ENCODE results near the gene RPL10.

The RPL10 gene

DNA sequence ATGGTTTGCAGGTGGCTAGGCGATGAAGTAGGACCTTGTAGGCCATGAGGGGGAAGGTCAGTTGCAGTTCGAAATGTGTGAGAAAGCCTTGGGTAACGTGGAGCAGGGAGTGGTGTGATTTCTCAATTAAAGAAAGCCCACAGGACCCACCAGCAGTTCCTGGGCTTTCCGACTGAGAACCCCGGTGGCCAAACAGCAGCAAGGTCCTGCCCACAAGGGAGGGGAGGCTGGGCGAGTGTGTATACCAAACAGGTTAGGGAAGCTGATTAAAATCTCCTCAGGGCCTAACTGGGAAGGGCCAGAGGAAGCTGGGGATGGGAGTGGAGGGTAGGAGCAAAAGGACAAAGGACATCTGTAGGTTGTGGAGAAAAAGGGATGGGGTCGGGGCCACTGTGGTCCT, 32.7 kb downstream of the RPL10 start:
- no peak for DNase-seq (ENCODE audit: low read depth)

DNA sequence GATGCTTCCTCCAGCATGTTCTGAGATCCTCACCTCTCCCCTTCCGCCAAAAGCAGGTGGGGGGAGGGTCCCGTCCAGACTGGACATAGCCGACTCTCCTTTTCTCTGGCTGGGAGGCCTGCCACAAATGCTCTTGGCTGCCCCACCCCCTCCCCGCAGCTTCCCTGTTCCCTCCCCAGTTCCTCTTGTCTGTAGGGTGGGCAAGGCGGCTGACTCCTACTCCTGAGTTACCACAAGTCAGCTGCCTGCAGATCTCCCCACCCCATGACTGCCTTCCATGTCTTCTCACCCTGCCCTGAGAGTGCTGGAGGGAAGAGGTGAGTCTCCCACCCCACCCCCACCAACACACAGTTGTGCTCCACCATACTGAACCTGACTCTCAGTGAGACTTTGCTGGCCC, 33.2 kb downstream of the RPL10 start:
- DNase-seq (ENCODE audit: low read depth): no peak

DNA sequence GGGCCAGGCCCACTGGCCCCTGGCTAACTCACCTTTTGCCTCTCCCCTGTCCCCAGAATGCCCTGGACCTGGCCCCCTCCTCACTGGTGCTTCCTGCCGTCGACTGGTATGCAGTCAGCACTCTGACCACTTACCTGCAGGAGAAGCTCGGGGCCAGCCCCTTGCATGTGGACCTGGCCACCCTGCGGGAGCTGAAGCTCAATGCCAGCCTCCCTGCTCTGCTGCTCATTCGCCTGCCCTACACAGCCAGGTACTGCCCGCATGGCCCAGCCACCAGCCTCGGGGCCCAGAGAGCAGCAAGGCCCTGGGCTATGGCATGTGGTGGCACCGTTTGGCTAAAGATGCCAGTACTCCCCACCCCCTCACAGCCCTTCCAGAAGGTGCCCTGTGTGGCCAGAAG, 34.0 kb downstream of the RPL10 start:
- no peak for DNase-seq (ENCODE audit: low read depth)

DNA sequence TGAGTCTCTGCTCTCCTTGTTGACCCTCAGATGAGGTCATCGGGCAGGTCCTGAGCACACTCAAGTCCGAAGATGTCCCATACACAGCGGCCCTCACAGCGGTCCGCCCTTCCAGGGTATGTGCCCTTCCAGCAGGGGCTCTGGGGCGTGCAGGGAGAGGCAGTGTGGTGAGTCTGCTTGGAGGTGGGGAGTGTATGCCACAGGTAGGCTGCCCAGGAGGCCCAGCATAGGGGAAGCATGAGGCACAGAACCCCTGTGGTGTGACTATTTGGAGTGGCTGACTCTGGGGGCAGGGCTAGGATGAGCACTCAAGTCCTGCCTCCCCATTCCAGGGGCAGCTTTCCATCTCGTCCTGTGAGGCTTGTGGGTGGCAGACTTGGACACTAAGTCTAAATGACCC, 35.4 kb downstream of the RPL10 start:
- DNase-seq (ENCODE audit: low read depth): no peak

DNA sequence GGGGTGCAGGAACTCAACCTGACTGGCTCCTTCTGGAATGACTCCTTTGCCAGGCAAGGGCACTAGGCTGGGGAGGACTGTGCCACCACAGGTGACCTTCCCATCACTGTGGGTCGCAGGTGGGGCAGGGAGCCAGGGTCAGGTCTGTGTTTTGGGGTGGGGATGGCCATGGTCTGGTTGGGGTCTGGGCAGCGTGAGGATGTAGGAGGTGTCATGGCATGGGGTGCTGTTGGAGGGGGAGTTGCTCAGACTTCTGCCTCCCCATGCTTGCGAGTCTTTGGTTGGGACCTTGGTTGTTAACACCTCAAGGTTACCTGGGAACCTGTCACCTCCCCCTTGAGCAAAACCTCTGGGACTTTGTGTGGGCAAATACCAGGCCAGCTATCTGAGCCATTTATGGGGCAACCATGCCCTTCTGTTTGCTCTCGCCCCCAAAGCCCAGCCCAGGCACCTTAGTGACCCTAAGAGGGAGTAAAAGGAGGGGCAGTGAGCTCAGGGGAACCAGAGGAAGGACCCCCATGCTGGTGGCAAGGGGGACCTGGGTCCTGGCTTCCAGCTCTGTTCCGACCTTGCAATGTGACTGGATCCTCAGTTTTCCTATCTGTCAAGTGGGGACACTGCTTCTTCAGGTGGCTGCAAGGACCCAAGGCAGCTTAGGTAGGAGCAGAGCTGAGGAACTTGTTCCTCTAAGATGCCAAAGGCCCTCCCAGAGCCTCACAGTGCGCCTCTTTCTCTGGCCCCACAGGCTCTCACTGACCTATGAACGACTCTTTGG, 36.4 kb downstream of the RPL10 start:
- no peak for DNase-seq (ENCODE audit: low read depth)

DNA sequence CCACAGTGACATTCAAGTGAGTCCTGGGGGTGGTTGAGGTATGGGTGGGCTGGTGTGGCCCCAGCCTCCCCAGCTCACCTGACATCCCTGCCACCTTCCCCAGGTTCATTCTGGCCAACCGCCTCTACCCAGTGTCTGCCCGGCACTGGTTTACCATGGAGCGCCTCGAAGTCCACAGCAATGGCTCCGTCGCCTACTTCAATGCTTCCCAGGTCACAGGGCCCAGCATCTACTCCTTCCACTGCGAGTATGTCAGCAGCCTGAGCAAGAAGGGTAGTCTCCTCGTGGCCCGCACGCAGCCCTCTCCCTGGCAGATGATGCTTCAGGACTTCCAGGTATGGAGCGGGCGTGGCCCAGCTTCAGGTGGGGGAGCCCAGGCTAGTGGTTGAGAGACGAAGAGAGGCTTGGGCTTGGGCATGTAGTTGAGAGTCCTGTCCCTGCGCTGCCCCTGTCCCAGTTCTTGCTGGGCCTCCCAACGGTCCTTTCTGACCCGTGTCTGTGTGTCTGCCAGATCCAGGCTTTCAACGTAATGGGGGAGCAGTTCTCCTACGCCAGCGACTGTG, 37.1 kb downstream of the RPL10 start:
- DNase-seq (ENCODE audit: low read depth): no peak

DNA sequence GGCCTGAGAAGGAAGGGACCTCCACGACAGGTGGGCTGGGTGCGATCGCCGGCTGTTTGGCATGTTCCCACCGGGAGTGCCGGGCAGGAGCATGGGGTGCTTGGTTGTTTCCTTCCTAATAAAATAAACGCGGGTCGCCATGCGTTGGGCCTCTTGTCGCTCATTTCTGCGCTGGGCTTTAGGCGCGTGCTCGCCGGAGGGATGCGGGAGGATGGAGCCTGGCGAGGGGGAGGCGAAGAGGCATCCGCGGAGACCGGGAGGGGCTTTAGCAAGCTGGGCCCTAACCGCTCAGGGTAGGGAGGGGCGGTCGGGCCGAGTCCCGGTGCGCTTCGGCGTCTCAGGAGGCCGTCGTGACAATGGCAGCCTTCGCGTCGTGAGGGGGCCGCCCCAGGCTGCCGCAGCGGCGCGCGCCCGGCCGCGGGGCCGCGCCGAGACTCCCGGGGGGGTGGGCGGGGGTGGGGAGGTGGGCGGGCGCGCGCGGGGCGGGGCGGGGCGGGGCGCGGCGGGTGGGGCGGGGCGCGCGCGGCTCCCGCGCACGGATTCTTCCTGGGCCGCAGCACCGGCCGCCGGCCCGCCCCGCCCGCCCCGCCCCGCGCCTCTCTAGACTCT, 38.3 kb downstream of the RPL10 start:
- DNase-seq (ENCODE audit: low read depth): no peak

DNA sequence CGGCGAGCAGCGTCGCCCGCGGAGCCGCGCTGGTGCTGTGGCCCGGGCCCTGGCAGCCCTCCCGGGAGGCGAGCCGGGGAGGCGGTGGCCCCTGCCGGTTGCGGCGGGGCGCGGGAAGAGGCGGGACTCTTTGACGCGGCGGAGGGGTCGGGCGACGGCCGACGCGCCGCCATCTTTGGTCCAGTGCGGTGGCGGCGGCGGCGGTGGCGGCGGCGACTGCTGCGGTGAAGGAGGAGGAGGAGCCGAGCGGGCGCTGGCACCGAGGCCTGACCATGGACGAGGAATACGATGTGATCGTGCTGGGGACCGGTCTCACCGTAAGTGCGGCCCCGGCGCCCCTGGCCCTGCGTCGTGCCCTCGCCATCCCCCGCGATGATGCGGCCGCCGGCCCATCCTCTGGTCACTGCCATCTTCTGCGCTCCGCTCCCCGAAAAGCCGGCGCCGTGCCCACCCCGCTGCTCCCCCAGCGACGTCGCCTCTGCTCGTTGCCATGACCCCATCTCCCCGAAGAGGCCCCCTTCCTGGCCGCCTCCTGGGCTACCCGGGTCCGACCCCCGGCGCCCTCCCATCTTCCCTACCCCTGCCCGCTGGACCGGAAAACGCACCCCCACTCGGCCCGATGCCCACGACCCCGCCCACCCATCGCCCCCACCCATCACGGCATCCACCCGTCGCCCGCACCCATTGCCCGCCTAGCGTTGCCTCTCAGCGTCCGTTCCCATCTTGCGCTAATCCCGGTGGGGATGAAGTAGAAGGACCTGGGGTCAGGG, 39.0 kb downstream of the RPL10 start, which contains the start of gene GDI1:
GDI1 (plus strand) TSS at position 172 of the 770 bp plus-strand sequence; CDS start at position 273, 101 bp downstream.
- no peak for DNase-seq (ENCODE audit: low read depth)

DNA sequence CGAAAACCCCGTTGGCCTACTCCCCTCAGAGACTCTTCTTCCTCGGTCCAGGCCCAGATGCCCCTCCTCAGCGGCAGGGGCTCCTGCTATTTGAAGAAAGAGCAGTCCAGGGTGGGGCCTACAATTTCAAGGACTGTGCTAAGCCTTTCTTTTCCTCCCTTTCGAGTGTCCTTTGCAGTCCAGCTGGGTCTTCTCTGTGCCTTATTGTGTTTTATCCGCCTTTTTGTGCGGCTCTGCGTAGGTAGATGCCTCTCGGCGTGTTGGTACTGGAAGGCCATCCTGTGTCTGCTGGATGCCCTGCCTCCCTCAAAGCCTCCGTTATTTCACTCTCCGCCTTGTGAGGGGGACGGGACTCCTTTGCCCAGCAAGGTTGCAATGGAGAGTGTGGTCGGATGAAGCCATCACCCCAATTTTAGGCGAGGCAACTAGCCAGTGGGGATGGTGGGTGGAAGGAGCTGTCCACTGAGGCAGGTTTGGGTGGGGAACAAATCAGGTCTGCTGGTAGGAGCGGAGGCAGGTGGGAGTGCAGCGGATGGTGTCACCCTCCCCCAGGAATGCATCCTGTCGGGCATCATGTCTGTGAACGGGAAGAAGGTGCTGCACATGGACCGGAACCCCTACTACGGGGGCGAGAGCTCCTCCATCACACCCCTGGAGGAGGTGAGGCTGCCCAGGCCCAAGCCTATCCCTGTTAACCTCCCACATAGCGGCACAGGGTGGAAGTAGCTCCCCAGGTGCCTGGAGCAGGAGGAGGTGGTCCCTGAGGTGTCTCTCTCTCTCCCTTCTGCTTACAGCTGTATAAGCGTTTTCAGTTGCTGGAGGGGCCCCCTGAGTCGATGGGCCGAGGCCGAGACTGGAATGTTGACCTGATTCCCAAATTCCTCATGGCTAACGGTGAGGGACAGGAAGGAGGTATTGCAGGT, 40.1 kb downstream of the RPL10 start:
- no peak for DNase-seq (ENCODE audit: low read depth)

DNA sequence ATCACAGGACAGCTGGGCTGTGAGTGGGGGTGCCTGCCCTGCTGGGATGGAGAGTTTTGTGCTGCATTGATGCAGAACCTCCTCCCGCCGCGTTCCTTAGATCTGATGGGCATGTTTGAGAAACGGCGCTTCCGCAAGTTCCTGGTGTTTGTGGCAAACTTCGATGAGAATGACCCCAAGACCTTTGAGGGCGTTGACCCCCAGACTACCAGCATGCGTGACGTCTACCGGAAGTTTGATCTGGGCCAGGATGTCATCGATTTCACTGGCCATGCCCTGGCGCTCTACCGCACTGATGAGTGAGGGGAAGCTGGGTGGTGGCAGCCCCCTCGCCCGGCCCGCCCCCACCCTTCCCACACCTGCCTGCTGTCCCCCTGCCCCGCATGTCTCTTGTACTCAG, 41.7 kb downstream of the RPL10 start:
- DNase-seq (ENCODE audit: low read depth): no peak

DNA sequence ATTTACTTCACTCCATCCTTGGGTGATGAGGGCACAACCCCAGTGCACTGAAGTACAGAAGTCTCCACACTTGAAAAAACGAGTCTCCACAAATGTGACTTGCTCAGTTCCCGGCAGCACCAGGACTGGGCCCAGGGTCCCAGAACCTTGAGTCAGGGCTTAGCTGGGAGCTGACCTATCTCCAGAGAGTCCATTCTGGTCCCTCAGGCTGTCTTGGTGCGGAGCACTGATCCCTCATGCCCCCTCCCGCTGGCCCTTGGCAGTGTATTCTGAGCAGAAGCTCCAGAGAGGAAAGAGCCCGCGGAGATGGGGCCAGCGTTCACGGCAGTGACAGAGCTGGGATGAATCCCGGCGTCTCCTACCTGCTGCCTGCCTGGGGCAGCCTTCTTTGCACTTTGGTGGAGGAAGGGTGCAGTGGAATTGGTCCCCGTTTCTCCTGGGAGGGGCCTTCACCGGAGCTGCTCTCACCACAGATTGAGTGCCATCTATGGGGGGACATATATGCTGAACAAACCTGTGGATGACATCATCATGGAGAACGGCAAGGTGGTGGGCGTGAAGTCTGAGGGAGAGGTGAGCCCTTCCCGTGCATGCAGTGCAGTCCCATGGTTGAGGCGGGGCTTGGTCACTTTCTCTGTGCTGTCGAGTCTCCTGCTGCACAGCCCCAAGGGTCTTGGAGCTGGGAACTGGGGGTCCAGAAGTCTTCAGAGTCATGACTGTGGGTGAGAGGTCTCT, 42.6 kb downstream of the RPL10 start:
- DNase-seq (ENCODE audit: low read depth): no peak

DNA sequence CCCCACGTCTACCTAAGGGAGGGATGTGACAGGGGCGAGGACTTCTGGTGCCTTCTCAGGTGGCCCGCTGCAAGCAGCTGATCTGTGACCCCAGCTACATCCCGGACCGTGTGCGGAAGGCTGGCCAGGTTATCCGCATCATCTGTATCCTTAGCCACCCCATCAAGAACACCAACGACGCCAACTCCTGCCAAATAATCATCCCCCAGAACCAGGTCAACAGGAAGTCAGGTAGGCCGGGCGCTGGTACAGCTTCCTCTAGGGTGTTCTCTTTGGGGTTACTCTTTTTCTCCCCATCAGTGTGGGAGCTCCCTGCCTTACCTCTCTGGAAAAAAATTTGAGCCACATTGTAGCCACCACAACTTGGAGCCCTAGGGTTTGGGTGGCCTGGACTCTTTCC, 43.4 kb downstream of the RPL10 start:
- DNase-seq (ENCODE audit: low read depth): no peak

DNA sequence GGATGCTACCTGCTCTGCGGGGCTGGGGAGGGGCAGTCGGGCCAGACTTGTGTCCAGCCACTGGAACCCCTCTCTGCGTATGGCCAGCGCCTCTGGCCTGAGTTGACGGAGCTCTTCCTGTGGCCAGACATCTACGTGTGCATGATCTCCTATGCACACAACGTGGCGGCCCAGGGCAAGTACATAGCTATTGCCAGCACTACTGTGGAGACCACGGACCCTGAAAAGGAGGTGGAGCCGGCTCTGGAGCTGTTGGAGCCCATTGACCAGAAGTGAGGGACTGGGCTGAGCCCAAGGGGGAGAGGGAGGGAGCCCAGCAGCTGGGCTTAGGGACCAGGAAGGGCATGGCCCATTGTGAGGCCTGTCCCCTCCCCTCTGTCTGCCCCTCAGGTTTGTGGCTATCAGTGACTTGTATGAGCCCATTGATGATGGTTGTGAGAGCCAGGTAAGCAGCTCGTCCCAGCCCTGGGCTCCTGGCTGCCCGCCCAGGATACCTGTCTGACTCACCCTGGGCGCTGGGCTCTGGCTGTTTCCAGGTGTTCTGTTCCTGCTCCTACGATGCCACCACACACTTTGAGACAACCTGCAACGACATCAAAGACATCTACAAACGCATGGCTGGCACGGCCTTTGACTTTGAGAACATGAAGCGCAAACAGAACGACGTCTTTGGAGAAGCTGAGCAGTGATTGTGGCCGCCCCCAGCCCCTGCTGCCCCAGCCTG, 44.0 kb downstream of the RPL10 start:
- no peak for DNase-seq (ENCODE audit: low read depth)

DNA sequence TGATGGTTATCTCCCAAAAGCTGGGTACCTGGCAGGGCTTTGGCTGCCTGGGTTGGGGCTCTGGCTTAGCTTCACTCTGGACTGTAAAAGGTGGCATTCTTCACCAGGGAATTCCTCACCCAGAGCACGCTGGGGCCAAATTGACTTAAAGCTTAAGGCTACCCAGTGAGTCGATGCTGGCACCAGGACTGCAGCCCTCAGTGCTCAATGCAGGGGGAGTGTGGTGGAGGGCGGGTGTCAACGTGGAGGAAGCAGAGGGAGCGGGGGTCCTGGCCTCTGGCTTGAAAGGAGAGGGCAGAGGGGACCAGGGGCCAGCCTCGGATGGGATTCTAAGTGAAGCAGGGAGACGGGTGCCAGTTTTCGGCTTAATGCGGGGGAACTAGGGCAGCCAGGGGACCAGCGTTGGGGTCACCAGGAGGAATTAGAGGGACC, 45.3 kb downstream of the RPL10 start:
- DNase-seq (ENCODE audit: low read depth): no peak

DNA sequence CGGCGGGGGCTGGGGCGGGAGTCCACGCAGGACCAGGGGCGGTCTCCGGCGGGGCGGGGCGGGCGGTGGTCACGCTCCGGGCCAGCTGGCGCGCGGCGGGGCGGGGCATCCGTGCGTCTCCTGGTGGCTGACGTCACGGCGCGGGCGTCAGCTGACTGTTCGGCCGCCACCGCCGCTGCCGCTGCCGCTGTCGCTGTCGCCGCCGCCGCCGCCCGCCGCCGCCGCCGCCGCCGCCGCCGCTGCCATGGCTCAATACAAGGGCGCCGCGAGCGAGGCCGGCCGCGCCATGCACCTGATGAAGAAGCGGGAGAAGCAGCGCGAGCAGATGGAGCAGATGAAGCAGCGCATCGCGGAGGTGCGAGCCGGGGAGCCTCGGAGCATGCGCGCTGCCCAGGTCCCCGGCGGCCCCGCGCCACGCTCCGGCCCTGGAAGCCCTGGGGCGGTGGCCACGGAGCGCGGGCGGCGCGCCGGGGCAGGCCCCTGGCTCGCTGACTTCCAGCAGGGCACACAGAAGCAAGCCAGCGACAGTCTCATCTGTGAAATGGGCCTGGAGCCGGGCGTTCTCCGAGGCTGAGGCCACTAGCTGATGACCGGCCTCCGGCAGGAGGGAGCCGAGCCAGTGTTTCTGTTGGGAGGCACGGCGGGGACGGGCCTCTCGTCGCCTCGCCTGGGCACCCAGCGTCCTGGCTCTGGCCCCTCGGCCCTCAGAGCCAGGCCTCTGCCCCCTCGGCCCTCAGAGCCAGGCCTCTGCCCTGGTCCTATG, 46.0 kb downstream of the RPL10 start, which contains the start of gene FAM50A:
FAM50A (plus strand) TSS at position 150 of the 763 bp plus-strand sequence; CDS start at position 245, 95 bp downstream.
- DNase-seq (ENCODE audit: low read depth): no peak

DNA sequence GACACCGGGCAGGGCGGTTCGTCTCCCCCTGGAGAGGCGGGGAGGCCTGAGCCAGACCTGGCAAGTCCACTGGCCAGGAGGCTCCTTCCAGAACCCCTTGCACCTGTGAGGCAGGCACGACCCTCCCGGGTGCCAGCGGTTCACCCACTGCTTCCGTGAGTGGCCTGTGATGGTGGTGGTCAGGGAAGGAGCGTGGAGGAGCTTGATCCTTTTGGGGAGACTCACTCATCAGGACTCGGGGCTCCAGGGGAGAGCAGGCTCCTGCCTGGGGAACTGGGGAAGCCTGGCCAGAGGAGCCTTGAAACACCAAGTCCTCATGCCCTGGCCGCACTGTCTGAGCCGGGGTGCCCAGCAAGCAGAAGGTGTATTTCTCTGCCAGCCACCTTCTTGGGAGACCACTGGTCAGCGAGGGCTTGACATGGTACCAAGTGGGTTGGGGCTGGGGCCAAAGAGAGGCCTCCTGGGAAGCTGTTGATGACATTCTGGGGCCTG, 46.6 kb downstream of the RPL10 start:
- no peak for DNase-seq (ENCODE audit: low read depth)

DNA sequence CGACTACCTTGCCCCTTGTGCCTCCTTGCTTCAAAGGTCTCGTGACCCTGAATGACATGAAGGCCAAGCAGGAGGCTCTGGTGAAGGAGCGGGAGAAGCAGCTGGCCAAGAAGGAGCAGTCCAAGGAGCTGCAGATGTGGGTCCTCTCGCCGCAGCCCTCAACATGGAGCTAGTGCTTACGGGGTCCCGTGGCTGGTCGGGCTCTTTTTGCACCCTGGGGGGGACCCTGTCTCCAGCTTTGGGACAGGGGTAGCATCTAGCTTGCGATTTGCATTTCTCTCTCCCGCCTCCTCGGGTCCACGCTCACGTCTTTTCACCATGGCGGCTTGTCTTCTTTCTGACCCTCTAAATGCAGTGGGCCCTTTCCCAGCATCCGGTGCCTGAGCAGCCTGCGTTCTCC, 47.6 kb downstream of the RPL10 start:
- DNase-seq (ENCODE audit: low read depth): no peak

DNA sequence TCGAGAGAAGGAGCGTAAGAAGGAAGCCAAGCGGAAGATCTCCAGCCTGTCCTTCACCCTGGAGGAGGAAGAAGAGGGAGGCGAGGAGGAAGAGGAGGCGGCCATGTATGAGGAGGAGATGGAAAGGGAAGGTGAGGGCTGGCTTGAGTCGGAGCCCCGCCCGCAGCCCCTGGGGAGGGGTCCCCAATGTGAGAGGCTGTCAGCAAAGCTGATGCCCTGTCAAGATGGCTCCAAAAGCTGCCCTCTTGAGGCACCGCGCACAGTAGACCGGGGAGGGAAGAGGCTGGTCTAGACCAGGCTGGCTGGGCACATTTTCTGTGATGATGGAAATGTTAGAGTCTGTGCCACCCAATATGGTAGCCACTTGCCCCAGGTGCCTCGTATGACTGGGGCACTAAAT, 48.3 kb downstream of the RPL10 start:
- no peak for DNase-seq (ENCODE audit: low read depth)

DNA sequence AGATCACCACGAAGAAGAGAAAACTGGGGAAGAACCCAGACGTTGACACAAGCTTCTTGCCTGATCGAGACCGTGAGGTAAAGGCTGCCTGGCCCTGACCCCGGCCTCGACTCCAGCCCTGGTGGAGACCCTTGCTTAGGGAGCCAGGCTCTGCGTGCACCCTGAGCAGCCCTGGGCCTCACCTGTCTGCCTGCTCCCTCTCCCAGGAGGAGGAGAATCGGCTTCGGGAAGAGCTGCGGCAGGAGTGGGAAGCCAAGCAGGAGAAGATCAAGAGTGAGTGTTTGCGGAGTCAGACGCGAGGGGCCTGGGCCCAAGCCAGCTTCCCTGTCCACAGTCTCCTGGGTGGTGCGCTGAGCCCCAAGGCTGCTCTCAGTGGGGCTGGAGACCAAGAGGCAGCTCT, 50.3 kb downstream of the RPL10 start:
- no peak for DNase-seq (ENCODE audit: low read depth)
